Heart left ventricle (tissue), 16 donors: ENCODE measurements around the gene SPTAN1. TPM values are rescaled to one million over a fixed set of nuclear protein-coding genes. Genes with fewer than 3 reads are reported as not detected.
A peak's percentile ranks its signal among the peaks of the same experiment; 100 is the strongest.
"Not testable (repeated sequence)": the region's sequence is repeated elsewhere in the genome, so short reads cannot be mapped to it uniquely, and the experiment has no call there.

Experiments
- ATAC-seq, 4 donors: fragments of 200-7000 bp; cut with Tn5 transposase; one replicate each; pipeline ENCODE4 v1.9.1; 2020 to 2022; ENCODE audit warnings: moderate library complexity in 4 of 4, mild to moderate bottlenecking in 3 of 4, moderate number of reproducible peaks in 1 of 4
- DNase-seq, 5 donors: peaks; one replicate each; pipeline ENCODE4 v3.0.0-alpha.2; 2020
- H3K27ac ChIP-seq, 12 donors: fragments of 200-600 bp; sonication (generic) in 4 of 12; one replicate each; pipeline versions ENCODE4 v1.5.0 to v1.8.0; 2016 to 2022; ENCODE audit warnings: mild to moderate bottlenecking in 2 of 12
- H3K27me3 ChIP-seq, 9 donors: fragments of 200-600 bp; sonication (generic) in 2 of 9; one replicate each; pipeline versions ENCODE4 v1.5.1 to v1.8.0; 2016 to 2022; ENCODE audit warnings: mild to moderate bottlenecking in 3 of 9
- H3K36me3 ChIP-seq, 9 donors: fragments of 200-600 bp; sonication (generic) in 2 of 9; one replicate each; pipeline versions ENCODE4 v1.5.0 to v1.8.0; 2018 to 2022; ENCODE audit warnings: mild to moderate bottlenecking in 2 of 9
- H3K4me1 ChIP-seq, 12 donors: fragments of 200-600 bp; sonication (generic) in 4 of 12; one replicate each; pipeline versions ENCODE4 v1.5.0 to v1.8.0; 2016 to 2022; ENCODE audit warnings: mild to moderate bottlenecking in 3 of 12
- H3K4me3 ChIP-seq, 12 donors: fragments of 200-600 bp; sonication (generic) in 4 of 12; one replicate each; pipeline versions ENCODE4 v1.5.0 to v1.8.0; 2017 to 2022; ENCODE audit warnings: mild to moderate bottlenecking in 9 of 12, moderate library complexity in 4 of 12
- H3K9me3 ChIP-seq, 12 donors: fragments of 200-600 bp; sonication (generic) in 4 of 12; one replicate each; pipeline versions ENCODE4 v1.5.0 to v1.8.0; 2016 to 2022; ENCODE audit warnings: mild to moderate bottlenecking in 1 of 12
- CTCF ChIP-seq, 12 donors: fragments of 200-600 bp; sonication (generic) in 4 of 12; IDR thresholded peaks; one replicate each; pipeline versions ENCODE4 v1.5.0 to v1.8.0; 2018 to 2022; ENCODE audit warnings: antibody characterized with exemption in 12 of 12, mild to moderate bottlenecking in 5 of 12
- POLR2A ChIP-seq, 2 donors: fragments of 450-650 bp; IDR thresholded peaks; one replicate each; pipeline ENCODE4 v1.6.1; 2017; ENCODE audit warnings: antibody characterized with exemption in 2 of 2, mild to moderate bottlenecking in 2 of 2, moderate library complexity in 2 of 2
- WGBS, 4 donors: extraction: QIAGEN DNeasy Blood & Tissue Kit in 2 of 4; methylation state at CpG; one replicate each; pipeline versions ENCODE4 v1.1.5 to v1.1.7; 2013 to 2018; 5-methylcytosine and 5-hydroxymethylcytosine counted together
- intact Hi-C, 10 donors: fragments of 100-400 bp; cut with DNase I; formaldehyde crosslinking; loops; one replicate each; pipeline versions ENCODE4 v1.11.1 to v1.14.2; 2022
- polyA plus RNA-seq, 2 donors: library from polyadenylated mRNA; stranded (reverse); fragments of 200-250 nt; gene quantifications; one replicate each; pipeline ENCODE4 v1.2.3, GENCODE V29; 2013
- total RNA-seq, 9 donors: library from RNA; depleted of rRNA in 2 of 9; stranded (reverse); fragments of >200 nt in 2 of 9; fragmentation: NEBNext Ultra II Directional in 3 of 9; extraction: Animal tissue kit (Norgen Biotek cat#: 25700) in 3 of 9; gene quantifications; one replicate each; pipeline versions ENCODE4 v1.1.0 to v1.2.4, GENCODE V29; 2016 to 2023
- donor health status: ischemic (EF 13 %, LVEDD 7.1; RV severe dilation, severe dysfunction).
- donor health status: healthy with polysubstance abuse.
- donor health status: DM: no; HTN: yes; CAD: no.
- donor health status: DM: no; HTN: no; CAD: no.
- donor health status: ischemic (EF 25% LVEDD 6.9; RV normal size, moderate dysfunction).
- donor health status: ischemic (EF 25% LVEDD 5.7; RV mildly dilated, moderate dysfunction).
- donor health status: healthy.
- donor health status: DM: yes; HTN: yes; CAD: no.
- donor health status: ischemic (EF 35%, LVEDD 5.7; RV mildly dilated, moderate dysfunction).
- donor health status: nonischemic (EF 11% LVEDD 7.7; RV severe dilation, severe dysfunction).
- donor health status: DM: yes; HTN: yes; CAD: no.
- donor health status: PGD.
- donor health status: ischemic (EF 29% LVEDD 5.4; RV normal size, mild dysfunction).
- donor health status: nonischemic (EF 23%, LVEDD 6.1; RV moderate dilation, normal function).

SPTAN1 gene
- total and polyA plus RNA-seq, 11 donors: 104 to 472 (median 273) TPM

DNA sequence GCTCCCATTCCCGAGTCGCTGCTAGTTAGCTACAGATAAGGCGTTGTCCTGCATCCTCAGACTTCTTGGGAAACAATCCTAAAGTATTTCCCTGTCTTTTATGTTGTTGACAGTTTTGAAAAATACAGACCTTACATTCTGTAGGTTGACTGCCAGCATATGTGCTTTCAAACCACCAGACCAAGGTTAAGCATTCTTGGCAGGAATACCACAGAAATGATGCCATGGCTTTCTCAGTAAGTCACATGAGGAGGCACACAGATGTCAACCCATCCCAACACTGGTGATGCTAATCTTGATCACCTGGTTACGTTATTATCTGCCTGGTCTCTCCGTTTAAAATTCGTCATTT is 47.0 kb upstream of the SPTAN1 start:
- H3K4me1 ChIP-seq: peaks cover 0 to 24% (median 19%) of the 10 kb centered on the region in 12 donors
- H3K27me3 ChIP-seq: no peaks in the 10 kb centered on the region
- H3K36me3 ChIP-seq: peaks cover 0 to 38% (median 29%) of the 10 kb centered on the region in 9 donors
- H3K9me3 ChIP-seq: no peaks in the 10 kb centered on the region
- 23 to 28% (median 26%) methylated on average over 6 of the region's 6 CpGs for WGBS, 4 donors
- intact Hi-C loops: loop anchor here in 3 of 10 donors (2.0 to 10.0 kb wide), 3 partner anchors 47 to 141 kb away; partner anchors contain the start of genes ODF2 (in 1 of the 3) and SPTAN1 (in 1 of the 3)
- TF ChIP-seq POLR2A (IDR thresholded peaks at IDR 0.05) (no peak), CTCF (IDR thresholded peaks at IDR 0.05) (no peak)
- peak overlapping the region in 6 of 12 donors; percentile 70 to 90 (median 86) for H3K27ac ChIP-seq
- no peak for ATAC-seq
- DNase-seq: no peak
- peak overlapping the region; percentile 45 to 99 (median 78) for H3K4me3 ChIP-seq

- intact Hi-C loops: loop anchor here in 3 of 10 donors (2.0 to 10.0 kb wide), 3 partner anchors 47 to 141 kb away; partner anchors contain the start of genes ODF2 (in 1 of the 3) and SPTAN1 (in 1 of the 3)
- not testable (repeated sequence) for DNase-seq, H3K9me3 ChIP-seq, H3K27ac ChIP-seq, H3K27me3 ChIP-seq, ATAC-seq
- peaks cover 0 to 38% (median 29%) of the 10 kb centered on the region in 9 donors for H3K36me3 ChIP-seq
- WGBS, 4 donors: 88 to 92% (median 90%) methylated on average over 12 of the region's 12 CpGs
- peaks cover 0 to 24% (median 19%) of the 10 kb centered on the region in 12 donors for H3K4me1 ChIP-seq
- H3K4me3 ChIP-seq: peak overlapping the region in 3 of 12 donors; percentile 79 to 99 (median 96)
Observed at GRCh38 chr9:128505906-128506305, 46.5 kb upstream of the SPTAN1 start.

DNA sequence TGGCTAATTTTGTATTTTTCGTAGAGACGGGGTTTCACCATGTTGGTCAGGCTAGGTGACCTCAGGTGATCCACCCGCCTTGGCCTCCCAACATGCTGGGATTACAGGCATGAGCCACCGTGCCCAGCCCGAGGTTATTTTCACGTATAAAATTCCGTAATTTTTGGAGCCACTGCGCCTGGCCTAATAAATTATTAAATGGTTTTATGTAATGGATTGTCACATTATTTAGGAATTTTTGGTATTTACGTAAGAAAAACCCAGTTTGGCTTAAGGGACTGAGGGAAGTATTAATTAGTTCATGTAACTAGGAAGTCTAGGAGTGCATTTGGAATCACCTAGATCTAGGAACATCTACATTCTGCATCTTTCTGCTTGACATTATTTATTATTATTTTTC is 39.6 kb upstream of the SPTAN1 start:
- Histone ChIP-seq H3K9me3 (no peaks in the 10 kb centered on the region), H3K27ac (no peak overlapping the region), H3K4me3 (no peak overlapping the region), H3K36me3 (peaks cover 0 to 97% (median 84%) of the 10 kb centered on the region in 9 donors), H3K4me1 (peaks cover 0 to 7% (median 0%) of the 10 kb centered on the region in 12 donors), H3K27me3 (no peaks in the 10 kb centered on the region)
- WGBS, 4 donors: 94 to 97% (median 95%) methylated on average over 9 of the region's 9 CpGs
- intact Hi-C loops: no loop called here
- DNase-seq (no peak), ATAC-seq (no peak)
- TF ChIP-seq POLR2A (IDR thresholded peaks at IDR 0.05) (no peak), CTCF (IDR thresholded peaks at IDR 0.05) (no peak)

GRCh38 chr9:128521956-128522355 is 30.4 kb upstream of the SPTAN1 start:
- H3K36me3 ChIP-seq: peaks cover 0 to 98% (median 86%) of the 10 kb centered on the region in 9 donors
- no peak for TF ChIP-seq CTCF (IDR thresholded peaks at IDR 0.05)
- no peak for TF ChIP-seq POLR2A (IDR thresholded peaks at IDR 0.05)
- DNase-seq (no peak), ATAC-seq (no peak)
- WGBS, 4 donors: 92 to 95% (median 93%) methylated on average over 6 of the region's 6 CpGs
- H3K27ac ChIP-seq: no peak overlapping the region
- H3K9me3 ChIP-seq: no peaks in the 10 kb centered on the region
- H3K27me3 ChIP-seq: no peaks in the 10 kb centered on the region
- peaks cover 0 to 9% (median 5%) of the 10 kb centered on the region in 12 donors for H3K4me1 ChIP-seq
- intact Hi-C loops: loop anchor here in 1 of 10 donors (10.0 kb wide), 1 partner anchor 73 kb away; no protein-coding TSS in a partner anchor
- H3K4me3 ChIP-seq: no peak overlapping the region
